H1 (cell line): ENCODE results near the gene ABCB11. TPM values are rescaled to one million over a fixed set of nuclear protein-coding genes. Genes with fewer than 3 reads are reported as not detected.

ENCODE experiments used
- CTCF ChIA-PET: fragments of 300-600 bp; sonication (Branson Sonifier 250); formaldehyde crosslinking; loops from one replicate; lab custom pipeline; 2021; ENCODE audit not compliant: partially characterized antibody; lab: Charles Lee
- POLR2A ChIA-PET: fragments of 300-600 bp; sonication (Branson Sonifier 250); formaldehyde crosslinking; loops from one replicate; lab custom pipeline; 2021; ENCODE audit warnings: inconsistent platforms; ENCODE audit not compliant: partially characterized antibody; lab: Charles Lee
- DNase-seq, 2 experiments: peaks; one replicate each; pipeline versions ENCODE4 v3.0.0 to v3.0.0-alpha.2; 2010 to 2022; ENCODE audit warnings: low spot score in 2 of 2, low read depth in 1 of 2, mixed read lengths in 1 of 2
- FAIRE-seq: peaks from 2 replicates; lab custom pipeline; 2011; peaks lifted over from hg19 to GRCh38; lab: Jason Lieb, UNC
- H2AFZ ChIP-seq: 2 replicates; pipeline ENCODE4 v1.8.1; 2012; ENCODE audit warnings: low read length, inconsistent platforms
- H2AK5ac ChIP-seq: 2 replicates; pipeline ENCODE4 v1.6.1; 2013; ENCODE audit warnings: low read depth, low read length
- H2BK120ac ChIP-seq: replicated peaks from 2 replicates; pipeline ENCODE3; 2013; ENCODE audit warnings: low read depth, low read length, inconsistent platforms
- H2BK12ac ChIP-seq: 2 replicates; pipeline ENCODE4 v1.6.1; 2013; ENCODE audit warnings: low read depth, low read length
- H2BK15ac ChIP-seq: 2 replicates; pipeline ENCODE4 v1.6.1; 2013; ENCODE audit warnings: low read length
- H2BK20ac ChIP-seq: 2 replicates; pipeline ENCODE4 v1.6.1; 2013; ENCODE audit warnings: low read length
- H2BK5ac ChIP-seq: 2 replicates; pipeline ENCODE4 v1.6.1; 2013; ENCODE audit warnings: low read depth, low read length
- H3K14ac ChIP-seq: 2 replicates; pipeline ENCODE4 v1.6.1; 2013; ENCODE audit warnings: inconsistent platforms; ENCODE audit not compliant: insufficient read length
- H3K18ac ChIP-seq: 2 replicates; pipeline ENCODE4 v1.6.1; 2013; ENCODE audit warnings: low read length; ENCODE audit errors: extremely low read depth
- H3K23ac ChIP-seq: 2 replicates; pipeline ENCODE4 v1.6.1; 2013; ENCODE audit warnings: inconsistent platforms; ENCODE audit not compliant: insufficient read length
- H3K23me2 ChIP-seq: 2 replicates; pipeline ENCODE4 v1.6.1; 2013; ENCODE audit warnings: low read depth, low read length
- H3K27ac ChIP-seq: 2 replicates; pipeline ENCODE4 v1.6.1; 2011; ENCODE audit warnings: low read depth, low read length, inconsistent platforms
- H3K27me3 ChIP-seq, 4 experiments: replicated peaks in 1 of 4; 1 replicate in 1 of 4; 2 replicates in 3 of 4; pipeline versions ENCODE4 v1.6.1 to v1.8.1; 2011 to 2013; ENCODE audit warnings: low read length in 3 of 4, mild to moderate bottlenecking in 3 of 4, inconsistent platforms in 2 of 4, mixed read lengths in 2 of 4, moderate library complexity in 1 of 4; ENCODE audit not compliant: control insufficient read depth in 3 of 4, insufficient read depth in 3 of 4; ENCODE audit errors: extremely low read depth in 1 of 4
- H3K36me3 ChIP-seq, 4 experiments: 2 replicates each; pipeline versions ENCODE4 v1.6.1 to v1.8.1; 2011 to 2013; ENCODE audit warnings: mild to moderate bottlenecking in 4 of 4, low read length in 3 of 4, moderate library complexity in 2 of 4, control low read depth in 1 of 4, inconsistent platforms in 1 of 4; ENCODE audit not compliant: insufficient read depth in 4 of 4, control insufficient read depth in 2 of 4
- H3K4ac ChIP-seq: replicated peaks from 2 replicates; pipeline ENCODE3; 2013; ENCODE audit warnings: low read length, low read depth, mixed read lengths, inconsistent platforms; ENCODE audit not compliant: insufficient read length
- H3K4me1 ChIP-seq, 4 experiments: replicated peaks in 1 of 4; 1 replicate in 1 of 4; 2 replicates in 3 of 4; pipeline versions ENCODE4 v1.6.1 to v1.8.1; 2011 to 2013; ENCODE audit warnings: low read length in 3 of 4, inconsistent platforms in 2 of 4, mixed read lengths in 1 of 4; ENCODE audit not compliant: insufficient read depth in 4 of 4, control insufficient read depth in 3 of 4
- H3K4me2 ChIP-seq, 2 experiments: 2 replicates each; pipeline versions ENCODE4 v1.6.1 to v1.8.1; 2011 to 2013; ENCODE audit warnings: low read depth in 2 of 2, low read length in 2 of 2, control low read depth in 1 of 2, inconsistent platforms in 1 of 2, mild to moderate bottlenecking in 1 of 2; ENCODE audit not compliant: insufficient read depth in 1 of 2
- H3K4me3 ChIP-seq, 4 experiments: fragments of 200-600, 300-600 bp in 1 of 4; sonication (generic), shearing (Covaris generic), sonication (Bioruptor Twin) in 1 of 4; 2 replicates each; pipeline versions ENCODE4 v1.5.1 to v1.8.1; 2011 to 2016; ENCODE audit warnings: low read length in 4 of 4, low read depth in 3 of 4, control low read depth in 2 of 4, inconsistent platforms in 2 of 4, mild to moderate bottlenecking in 2 of 4, mixed read lengths in 1 of 4, moderate library complexity in 1 of 4; ENCODE audit not compliant: insufficient read depth in 2 of 4; ENCODE audit errors: extremely low read depth in 1 of 4
- H3K56ac ChIP-seq: replicated peaks from 2 replicates; pipeline ENCODE3; 2013; ENCODE audit warnings: low read depth, mild to moderate bottlenecking, mixed read lengths, low read length, inconsistent platforms; ENCODE audit not compliant: insufficient read length
- H3K79me1 ChIP-seq: 2 replicates; pipeline ENCODE4 v1.6.1; 2013; ENCODE audit warnings: low read depth, low read length, control low read depth
- H3K79me2 ChIP-seq, 2 experiments: 2 replicates each; pipeline versions ENCODE4 v1.6.1 to v1.8.1; 2012 to 2013; ENCODE audit warnings: low read length in 2 of 2, mild to moderate bottlenecking in 2 of 2, inconsistent platforms in 1 of 2; ENCODE audit not compliant: insufficient read depth in 2 of 2, control insufficient read depth in 1 of 2
- H3K9ac ChIP-seq, 4 experiments: replicated peaks in 1 of 4; 1 replicate in 1 of 4; 2 replicates in 3 of 4; pipeline versions ENCODE4 v1.6.1 to v1.8.1; 2011 to 2013; ENCODE audit warnings: low read depth in 3 of 4, low read length in 3 of 4, control low read depth in 2 of 4, mild to moderate bottlenecking in 2 of 4, moderate library complexity in 2 of 4, inconsistent platforms in 1 of 4; ENCODE audit errors: extremely low read depth in 1 of 4
- H3K9me3 ChIP-seq, 2 experiments: 2 replicates each; pipeline versions ENCODE4 v1.6.1 to v1.8.1; 2012 to 2013; ENCODE audit warnings: mild to moderate bottlenecking in 2 of 2, moderate library complexity in 2 of 2, control low read depth in 1 of 2, inconsistent platforms in 1 of 2, low read depth in 1 of 2, low read length in 1 of 2, mixed read lengths in 1 of 2; ENCODE audit not compliant: insufficient read depth in 2 of 2
- H4K20me1 ChIP-seq, 2 experiments: replicated peaks in 1 of 2; 2 replicates each; pipeline versions ENCODE3 to v1.8.1; 2011 to 2013; ENCODE audit warnings: inconsistent platforms in 2 of 2, low read length in 2 of 2, mild to moderate bottlenecking in 1 of 2; ENCODE audit not compliant: insufficient read depth in 2 of 2, control insufficient read depth in 1 of 2
- H4K5ac ChIP-seq: 2 replicates; pipeline ENCODE4 v1.6.1; 2013; ENCODE audit warnings: low read length, low read depth, mixed read lengths, inconsistent platforms; ENCODE audit not compliant: insufficient read length
- H4K8ac ChIP-seq: 2 replicates; pipeline ENCODE4 v1.8.0; 2013; ENCODE audit warnings: mild to moderate bottlenecking, moderate library complexity, low read length, inconsistent platforms; ENCODE audit not compliant: insufficient read depth; ENCODE audit errors: extremely low read depth
- H4K91ac ChIP-seq: replicated peaks from 2 replicates; pipeline ENCODE3; 2013; ENCODE audit warnings: low read length, mixed read lengths, inconsistent platforms; ENCODE audit not compliant: insufficient read length
- ASH2L ChIP-seq: fragments of 200-600, 300-600 bp; sonication (generic); IDR thresholded peaks from one replicate; pipeline ENCODE4 v1.7.1; 2017; ENCODE audit warnings: low read length
- BACH1 ChIP-seq: IDR thresholded peaks from 2 replicates; pipeline ENCODE4 v1.6.1; 2012; ENCODE audit warnings: low read length, improper control_type of control experiment
- BCL11A ChIP-seq, 2 experiments: IDR thresholded peaks; one replicate each; pipeline ENCODE4 v1.6.1; 2011; ENCODE audit warnings: low read depth in 2 of 2, low read length in 2 of 2, mild to moderate bottlenecking in 2 of 2
- BRCA1 ChIP-seq: IDR thresholded peaks from 2 replicates; pipeline ENCODE4 v1.6.1; 2012; ENCODE audit warnings: low read depth, low read length, improper control_type of control experiment
- CHD1 ChIP-seq: IDR thresholded peaks from 2 replicates; pipeline ENCODE4 v1.6.1; 2012; ENCODE audit warnings: low read depth, low read length, improper control_type of control experiment
- CHD2 ChIP-seq: IDR thresholded peaks from 2 replicates; pipeline ENCODE4 v1.6.1; 2012; ENCODE audit warnings: low read length, improper control_type of control experiment
- EGR1 ChIP-seq: IDR thresholded peaks from 2 replicates; pipeline ENCODE4 v1.6.1; 2011; ENCODE audit warnings: low read depth, low read length, borderline replicate concordance
- EZH2 ChIP-seq: fragments of 200-600 bp; sonication (generic); IDR thresholded peaks from 2 replicates; pipeline ENCODE4 v1.7.1; 2012; ENCODE audit warnings: low read depth, mild to moderate bottlenecking, moderate library complexity, low read length, inconsistent platforms; ENCODE audit not compliant: severe bottlenecking
- GABPA ChIP-seq: IDR thresholded peaks from 2 replicates; pipeline ENCODE4 v1.6.1; 2011; ENCODE audit warnings: mild to moderate bottlenecking, low read length, moderate library complexity, borderline replicate concordance; ENCODE audit not compliant: insufficient read depth
- NANOG ChIP-seq: IDR thresholded peaks from 2 replicates; pipeline ENCODE4 v1.6.1; 2011; ENCODE audit warnings: low read length, low read depth, mild to moderate bottlenecking, inconsistent platforms; ENCODE audit not compliant: insufficient read depth, poor library complexity, severe bottlenecking
- RFX5 ChIP-seq: IDR thresholded peaks from 2 replicates; pipeline ENCODE4 v1.6.1; 2011; ENCODE audit warnings: low read depth, low read length, improper control_type of control experiment, borderline replicate concordance
- SIRT6 ChIP-seq: IDR thresholded peaks from one replicate; pipeline ENCODE4 v1.7.1; 2012; ENCODE audit warnings: low read length, inconsistent platforms
- SP1 ChIP-seq: IDR thresholded peaks from 2 replicates; pipeline ENCODE4 v1.6.1; 2011; ENCODE audit warnings: low read depth, low read length
- SP4 ChIP-seq: IDR thresholded peaks from 2 replicates; pipeline ENCODE4 v1.6.1; 2012; ENCODE audit warnings: low read length, inconsistent platforms
- ZNF274 ChIP-seq: IDR thresholded peaks from 2 replicates; pipeline ENCODE4 v1.7.0; 2012; ENCODE audit warnings: low read length, borderline replicate concordance; ENCODE audit errors: extremely low read depth
- WGBS, 2 experiments: shearing (Covaris generic) in 1 of 2; methylation state at CpG; one replicate each; pipeline versions ENCODE4 v1.1.6 to v1.1.7; 2013 to 2015; ENCODE audit warnings: low lambda C conversion rate in 2 of 2, mixed read lengths in 2 of 2, inconsistent platforms in 1 of 2, low coverage in 1 of 2, missing lambda C conversion rate in 1 of 2; ENCODE audit not compliant: insufficient replicate concordance in 2 of 2, insufficient coverage in 1 of 2, insufficient read length in 1 of 2; ENCODE audit errors: extremely low coverage in 1 of 2, missing lambda C conversion rate in 1 of 2; 5-methylcytosine and 5-hydroxymethylcytosine counted together
- polyA plus RNA-seq, 7 experiments: library from polyadenylated mRNA; depleted of rRNA in 3 of 7; stranded (reverse) in 5 of 7; unstranded in 2 of 7; fragments of >200 nt in 5 of 7; fragments of 200-250 nt in 2 of 7; gene quantifications; 1 replicate in 5 of 7; 2 replicates in 1 of 7; 4 replicates in 1 of 7; pipeline versions ENCODE4 v1.2.1 to v1.2.3, GENCODE V29; 2011 to 2013; ENCODE audit warnings: missing spikeins in 2 of 7, mixed read lengths in 2 of 7
- total RNA-seq: library from RNA; stranded (reverse); fragmentation: NEBNext Ultra II Directional; extraction: Animal tissue kit (Norgen Biotek cat#: 25700); gene quantifications from 2 replicates; pipeline ENCODE4 v1.2.1, GENCODE V29; 2021

ABCB11 gene
- total and polyA plus RNA-seq, 2 of the 8 experiments (the other 6 are each of a cell fraction or from before 2014, with no cell fraction given), result not detected

- no peak overlapping the region for H2BK15ac ChIP-seq
- H4K20me1 ChIP-seq, result no peaks in the 10 kb centered on the region
- ChIA-PET CTCF (no interaction called here), POLR2A (no interaction called here)
- no peak overlapping the region for H3K4me2 ChIP-seq
- no peaks in the 10 kb centered on the region for H3K9me3 ChIP-seq
- no peak overlapping the region for H4K8ac ChIP-seq
- no peak overlapping the region for H2BK5ac ChIP-seq
- H3K9ac ChIP-seq, result no peak overlapping the region
- no peak overlapping the region for H3K4me3 ChIP-seq
- H3K18ac ChIP-seq, result no peak overlapping the region
- no peak for FAIRE-seq
- WGBS, 2 experiments, result 94% methylated on average over 3 of the region's 3 CpGs; no CpG with 5 or more reads in 1 of the 2 experiments
- H3K56ac ChIP-seq, result no peak overlapping the region
- no peak overlapping the region for H4K91ac ChIP-seq
- H2AK5ac ChIP-seq, result no peak overlapping the region
- no peaks in the 10 kb centered on the region; the same call in 1 of the 2 replicates for H3K23me2 ChIP-seq
- no peak overlapping the region for H2AFZ ChIP-seq
- no peak overlapping the region for H3K27ac ChIP-seq
- no peaks in the 10 kb centered on the region for H3K36me3 ChIP-seq
- H3K14ac ChIP-seq, result no peak overlapping the region
- no peak overlapping the region for H2BK12ac ChIP-seq
- no peak for DNase-seq
- no peak overlapping the region for H4K5ac ChIP-seq
- H3K79me2 ChIP-seq, result no peaks in the 10 kb centered on the region
- 0 out of 7 replicates have a peak, but pooled peaks cover 0 to 4% (median 0%) of the 10 kb centered on the region in 4 experiments for H3K4me1 ChIP-seq
- no peaks in the 10 kb centered on the region for H3K27me3 ChIP-seq
- H2BK20ac ChIP-seq, result no peak overlapping the region
- no peak overlapping the region for H3K23ac ChIP-seq
- no peak overlapping the region for H2BK120ac ChIP-seq
- H3K79me1 ChIP-seq, result no peaks in the 10 kb centered on the region
- H3K4ac ChIP-seq, result no peak overlapping the region
- no peak for TF ChIP-seq EGR1
- TF ChIP-seq RFX5, result no peak
- no peak for TF ChIP-seq BCL11A (IDR thresholded peaks at IDR 0.05; ENCODE audit: low read depth in 2 of 2, low read length in 2 of 2)
- no peak for TF ChIP-seq GABPA
- no peak for TF ChIP-seq EZH2
- TF ChIP-seq SIRT6, result no peak
- no peak for TF ChIP-seq BACH1
- TF ChIP-seq NANOG, result no peak
- no peak for TF ChIP-seq CHD1
- no peak for TF ChIP-seq SP1
- no peak for TF ChIP-seq ZNF274
- TF ChIP-seq ASH2L, result no peak
- TF ChIP-seq BRCA1, result no peak
- no peak for TF ChIP-seq CHD2
- TF ChIP-seq SP4, result no peak
Measured at GRCh38 chr2:169002161-169002738, 28.9 kb downstream of the ABCB11 start.
